ENCODE results near the gene CD8A.

- no peak for TF ChIP-seq CTCF (IDR thresholded peaks at IDR 0.05; ENCODE audit: low read depth, low read length, poor library complexity, severe bottlenecking)
- TF ChIP-seq EZH2phosphoT487 (IDR thresholded peaks at IDR 0.05; ENCODE audit: borderline replicate concordance, low read length): no peak
These were observed at the start of gene CD8A for GRCh38 chr2:86790676-86791572.
